Measurements from ENCODE around the gene MALRD1.
"Not testable (repeated sequence)": the region's sequence is repeated elsewhere in the genome, so short reads cannot be mapped to it uniquely, and the experiment has no call there.

GRCh38 chr10:19769826-19770225 lies 721.2 kb downstream of the MALRD1 start:
- TF ChIP-seq POLR2A, CTCF (IDR thresholded peaks at IDR 0.05): not testable (repeated sequence)

Measured in Peyer's patch (tissue), 4 donors.